OCI-LY1 (cell line): Measurements from ENCODE around the gene SLC14A1.

ENCODE experiments used
- CTCF ChIP-seq: fragments of 200-600 bp; sonication (generic), shearing (Covaris generic); IDR thresholded peaks from 2 replicates; pipeline ENCODE4 v1.5.1; 2017; ENCODE audit warnings: mild to moderate bottlenecking, antibody characterized with exemption, low read length, moderate library complexity, mixed read lengths
- EZH2 ChIP-seq: fragments of 200-600 bp; sonication (generic), shearing (Covaris generic); IDR thresholded peaks from 2 replicates; pipeline ENCODE4 v1.8.0; 2017; ENCODE audit warnings: borderline replicate concordance, mixed run types, mild to moderate bottlenecking, antibody characterized with exemption, low read length, moderate library complexity, mixed read lengths

GRCh38 chr18:45771587-45772480 lies 47.9 kb downstream of the SLC14A1 start:
- TF ChIP-seq CTCF (no peak), EZH2 (no peak)
